ENCODE data around the gene SF3A2.

SF3A2 gene

DNA sequence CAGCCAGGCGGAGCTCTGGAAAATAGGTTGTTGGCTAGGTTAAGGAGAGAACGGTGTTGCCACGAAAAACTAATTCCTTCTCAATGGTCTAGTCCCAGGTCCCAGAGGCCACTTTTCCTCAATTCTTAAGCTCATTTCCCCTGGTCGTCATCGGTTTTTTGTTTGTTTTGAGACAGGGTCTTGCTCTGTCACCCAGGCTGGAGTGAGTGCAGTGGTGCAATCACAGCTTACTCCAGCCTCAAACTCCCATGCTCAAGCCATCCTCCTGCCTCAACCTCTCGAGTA is 1.2 kb downstream of the SF3A2 start:
- peaks cover 75% of the 10 kb centered on the region for H3K4me1 ChIP-seq (ENCODE audit: insufficient read depth, low read length)
- no peak for ATAC-seq (ENCODE audit: insufficient read depth, low read depth)
- H3K36me3 ChIP-seq (ENCODE audit: insufficient read depth, low read length) = peaks cover 67% of the 10 kb centered on the region
- peak overlapping the region; percentile 96 for H3K27ac ChIP-seq (ENCODE audit: low read length)
- H3K4me3 ChIP-seq (ENCODE audit: low read depth in 1 of 2, low read length in 2 of 2) = peak overlapping the region; percentile 64 to 90; a peak in 3 of 4 replicates
- H3K79me2 ChIP-seq (ENCODE audit: insufficient read depth, low read length) = peaks cover 98% of the 10 kb centered on the region
- no peaks in the 10 kb centered on the region for H3K9me3 ChIP-seq (ENCODE audit: insufficient read depth, low read length, severe bottlenecking)
- peaks cover 76% of the 10 kb centered on the region for H4K20me1 ChIP-seq (ENCODE audit: insufficient read depth, low read length)
- peak overlapping the region; percentile 82 for H3K4me2 ChIP-seq (ENCODE audit: insufficient read depth, low read length)
- no peak overlapping the region for H2AFZ ChIP-seq (ENCODE audit: low read depth, low read length)
- no peaks in the 10 kb centered on the region for H3K27me3 ChIP-seq (ENCODE audit: insufficient read depth, low read length, poor library complexity)
- H3K9ac ChIP-seq (ENCODE audit: low read depth, low read length) = peak overlapping the region; percentile 99
- TF ChIP-seq, protein P1, sequence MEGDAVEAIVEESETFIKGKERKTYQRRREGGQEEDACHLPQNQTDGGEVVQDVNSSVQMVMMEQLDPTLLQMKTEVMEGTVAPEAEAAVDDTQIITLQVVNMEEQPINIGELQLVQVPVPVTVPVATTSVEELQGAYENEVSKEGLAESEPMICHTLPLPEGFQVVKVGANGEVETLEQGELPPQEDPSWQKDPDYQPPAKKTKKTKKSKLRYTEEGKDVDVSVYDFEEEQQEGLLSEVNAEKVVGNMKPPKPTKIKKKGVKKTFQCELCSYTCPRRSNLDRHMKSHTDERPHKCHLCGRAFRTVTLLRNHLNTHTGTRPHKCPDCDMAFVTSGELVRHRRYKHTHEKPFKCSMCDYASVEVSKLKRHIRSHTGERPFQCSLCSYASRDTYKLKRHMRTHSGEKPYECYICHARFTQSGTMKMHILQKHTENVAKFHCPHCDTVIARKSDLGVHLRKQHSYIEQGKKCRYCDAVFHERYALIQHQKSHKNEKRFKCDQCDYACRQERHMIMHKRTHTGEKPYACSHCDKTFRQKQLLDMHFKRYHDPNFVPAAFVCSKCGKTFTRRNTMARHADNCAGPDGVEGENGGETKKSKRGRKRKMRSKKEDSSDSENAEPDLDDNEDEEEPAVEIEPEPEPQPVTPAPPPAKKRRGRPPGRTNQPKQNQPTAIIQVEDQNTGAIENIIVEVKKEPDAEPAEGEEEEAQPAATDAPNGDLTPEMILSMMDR (IDR thresholded peaks at IDR 0.05; ENCODE audit: borderline replicate concordance, extremely low read depth, low read length, poor library complexity, severe bottlenecking) = no peak
- no peak for TF ChIP-seq EZH2 (IDR thresholded peaks at IDR 0.05; ENCODE audit: borderline replicate concordance, low read depth, low read length, severe bottlenecking)
- DNase-seq = no peak

DNA sequence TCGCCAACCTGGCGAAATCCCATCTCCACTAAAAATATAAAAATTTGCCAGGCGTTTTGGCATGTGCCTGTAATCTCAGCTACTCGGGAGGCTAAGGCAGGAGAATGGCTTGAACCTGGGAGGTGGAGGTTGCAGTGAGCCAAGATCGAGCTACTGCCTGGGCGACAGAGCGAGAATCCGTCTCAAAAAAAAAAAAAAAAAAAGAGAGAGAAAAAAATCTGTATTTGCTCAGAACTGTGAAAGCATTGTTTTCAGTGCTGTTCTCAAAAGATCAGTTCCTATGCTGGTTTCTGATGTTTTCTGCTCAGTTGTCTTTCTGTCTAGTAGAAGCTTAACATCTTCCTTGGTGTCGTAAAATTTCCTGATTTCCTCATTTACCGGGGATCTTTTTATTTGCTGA is 2.5 kb downstream of the SF3A2 start:
- peaks cover 76% of the 10 kb centered on the region for H4K20me1 ChIP-seq (ENCODE audit: insufficient read depth, low read length)
- peak overlapping the region; percentile 27 to 64; a peak in 3 of 4 replicates for H3K4me3 ChIP-seq (ENCODE audit: low read depth in 1 of 2, low read length in 2 of 2)
- H2AFZ ChIP-seq (ENCODE audit: low read depth, low read length) = no peak overlapping the region
- DNase-seq (no peak), ATAC-seq (ENCODE audit: insufficient read depth, low read depth) (no peak)
- peak overlapping the region; percentile 99 for H3K9ac ChIP-seq (ENCODE audit: low read depth, low read length)
- no peaks in the 10 kb centered on the region for H3K27me3 ChIP-seq (ENCODE audit: insufficient read depth, low read length, poor library complexity)
- H3K79me2 ChIP-seq (ENCODE audit: insufficient read depth, low read length) = peaks cover 98% of the 10 kb centered on the region
- peaks cover 67% of the 10 kb centered on the region for H3K36me3 ChIP-seq (ENCODE audit: insufficient read depth, low read length)
- H3K4me2 ChIP-seq (ENCODE audit: insufficient read depth, low read length) = peak overlapping the region; percentile 82
- TF ChIP-seq EZH2 (IDR thresholded peaks at IDR 0.05; ENCODE audit: borderline replicate concordance, low read depth, low read length, severe bottlenecking) = no peak
- TF ChIP-seq, protein P1 (IDR thresholded peaks at IDR 0.05; ENCODE audit: borderline replicate concordance, extremely low read depth, low read length, poor library complexity, severe bottlenecking) = no peak
- H3K4me1 ChIP-seq (ENCODE audit: insufficient read depth, low read length) = peaks cover 61% of the 10 kb centered on the region
- H3K9me3 ChIP-seq (ENCODE audit: insufficient read depth, low read length, severe bottlenecking) = no peaks in the 10 kb centered on the region
- H3K27ac ChIP-seq (ENCODE audit: low read length) = peak overlapping the region; percentile 96

DNA sequence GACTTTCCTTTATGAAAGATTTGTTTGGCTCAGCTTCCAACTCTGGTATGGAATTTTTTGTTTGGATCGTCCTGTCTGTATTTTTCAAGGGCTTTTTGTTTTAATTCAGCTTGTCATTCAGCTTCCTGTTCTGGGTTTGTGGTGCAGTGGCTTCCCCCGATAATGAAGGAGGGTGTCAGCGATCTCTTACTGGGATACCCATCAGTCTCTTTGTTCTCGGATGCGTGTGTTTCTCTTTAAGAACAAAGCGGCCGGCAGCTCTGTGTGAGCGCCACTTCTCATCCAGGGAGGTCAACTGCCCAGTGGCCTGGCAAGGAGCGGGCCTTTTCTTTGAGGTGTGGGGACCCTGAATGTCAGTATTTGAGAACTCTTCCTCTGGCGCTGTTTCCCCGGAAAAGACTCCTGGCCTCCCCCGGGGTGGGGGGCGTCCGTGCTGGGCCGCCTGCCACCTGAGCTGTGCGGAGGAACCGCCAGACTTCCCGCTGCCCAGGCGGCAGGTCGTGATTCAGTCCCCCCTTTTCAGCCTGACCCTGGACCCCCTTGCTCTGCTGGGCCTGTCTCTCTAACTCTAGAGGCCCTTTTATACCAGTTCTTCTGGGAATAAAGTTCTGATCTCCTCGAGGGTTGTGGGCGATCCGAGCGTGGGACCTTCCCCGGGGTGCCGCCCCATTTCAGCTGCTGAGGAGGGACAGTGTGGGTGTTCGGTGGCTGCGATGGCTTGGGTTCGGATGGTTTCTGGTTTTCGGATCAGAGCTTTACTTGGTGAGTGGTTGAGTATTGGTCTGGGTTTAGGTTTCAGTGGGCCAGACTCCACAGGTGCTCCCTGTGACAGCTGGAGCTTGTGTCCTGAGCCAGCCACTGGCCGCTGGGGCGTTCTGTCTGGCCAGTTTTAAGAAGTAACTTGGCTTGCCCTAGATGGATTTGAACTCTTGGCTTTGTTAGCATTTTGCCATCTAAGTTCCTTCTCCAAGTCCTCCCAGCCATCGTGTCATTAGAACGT is 3.4 kb downstream of the SF3A2 start:
- H3K36me3 ChIP-seq (ENCODE audit: insufficient read depth, low read length) = peaks cover 71% of the 10 kb centered on the region
- H3K27me3 ChIP-seq (ENCODE audit: insufficient read depth, low read length, poor library complexity) = no peaks in the 10 kb centered on the region
- peaks cover 78% of the 10 kb centered on the region for H4K20me1 ChIP-seq (ENCODE audit: insufficient read depth, low read length)
- DNase-seq (peak; percentile 73), ATAC-seq (ENCODE audit: insufficient read depth, low read depth) (peak; percentile 41)
- H3K4me2 ChIP-seq (ENCODE audit: insufficient read depth, low read length) = peak overlapping the region; percentile 82
- H3K9ac ChIP-seq (ENCODE audit: low read depth, low read length) = peak overlapping the region; percentile 99
- no peaks in the 10 kb centered on the region for H3K9me3 ChIP-seq (ENCODE audit: insufficient read depth, low read length, severe bottlenecking)
- no peak for TF ChIP-seq EZH2 (IDR thresholded peaks at IDR 0.05; ENCODE audit: borderline replicate concordance, low read depth, low read length, severe bottlenecking)
- H3K79me2 ChIP-seq (ENCODE audit: insufficient read depth, low read length) = peaks cover 98% of the 10 kb centered on the region
- H3K4me1 ChIP-seq (ENCODE audit: insufficient read depth, low read length) = peaks cover 52% of the 10 kb centered on the region
- H3K27ac ChIP-seq (ENCODE audit: low read length) = peak overlapping the region; percentile 73
- peak overlapping the region; percentile 27 to 64; a peak in 3 of 4 replicates for H3K4me3 ChIP-seq (ENCODE audit: low read depth in 1 of 2, low read length in 2 of 2)
- H2AFZ ChIP-seq (ENCODE audit: low read depth, low read length) = no peak overlapping the region

Measured in DND-41 (cell line).